Measurements from ENCODE around the gene ZC2HC1C. TPM values are rescaled to one million over a fixed set of nuclear protein-coding genes. Genes with fewer than 3 reads are reported as not detected.

The ZC2HC1C gene
- total RNA-seq, 1 experiment from 2014 or later, result 13.8 TPM

GRCh38 chr14:75041613-75042012 is 27.8 kb upstream of the ZC2HC1C start:
- Histone ChIP-seq H3K4me3 (peak overlapping the region; percentile 0; the same call in 1 of the 2 replicates), H3K9me3 (ENCODE audit: insufficient read depth, low read depth) (no peaks in the 10 kb centered on the region), H3K4me2 (peak overlapping the region; percentile 49), H3K36me3 (ENCODE audit: low read depth) (peaks cover 28% of the 10 kb centered on the region), H4K20me1 (ENCODE audit: insufficient read depth) (no peaks in the 10 kb centered on the region), H3F3A (ENCODE audit: insufficient read depth, low read depth) (peaks cover 18% of the 10 kb centered on the region; the same call in 1 of the 2 replicates), H3K27ac (peak overlapping the region; percentile 39), H3K27me3 (ENCODE audit: insufficient read depth, low read depth) (no peaks in the 10 kb centered on the region), H3K9me2 (ENCODE audit: insufficient read depth) (no peaks in the 10 kb centered on the region), H2AFZ (no peak overlapping the region), H3K79me2 (ENCODE audit: low read depth) (peaks cover 18% of the 10 kb centered on the region), H3K4me1 (replicated peaks; ENCODE audit: insufficient read depth) (peaks cover 38% of the 10 kb centered on the region)
- DNase-seq, result peak; percentile 57 to 68
- no peak for TF ChIP-seq CTCF (conservative IDR thresholded peaks at IDR 0.05)
- no peak for TF ChIP-seq EZH2 (IDR thresholded peaks at IDR 0.05; ENCODE audit: low read depth)
- BruUV-seq (replicated peaks), result no TSS peak
- CTCF ChIA-PET, result interaction anchor here (0.9 kb wide), 1 partner anchor 20 kb away, joined by 3 read pairs; no protein-coding TSS in a partner anchor
- intact Hi-C loops (cut with micrococcal nuclease; ENCODE audit: unreplicated experiment), result loop anchor here (2.0 kb wide), 1 partner anchor 23 kb away; no protein-coding TSS in a partner anchor
- POLR2A ChIA-PET (ENCODE audit: unreplicated experiment), result interaction anchor here (0.5 to 0.7 kb wide), 2 partner anchors 10 to 17 kb away, joined by 7 to 9 read pairs; no protein-coding TSS in a partner anchor

DNA sequence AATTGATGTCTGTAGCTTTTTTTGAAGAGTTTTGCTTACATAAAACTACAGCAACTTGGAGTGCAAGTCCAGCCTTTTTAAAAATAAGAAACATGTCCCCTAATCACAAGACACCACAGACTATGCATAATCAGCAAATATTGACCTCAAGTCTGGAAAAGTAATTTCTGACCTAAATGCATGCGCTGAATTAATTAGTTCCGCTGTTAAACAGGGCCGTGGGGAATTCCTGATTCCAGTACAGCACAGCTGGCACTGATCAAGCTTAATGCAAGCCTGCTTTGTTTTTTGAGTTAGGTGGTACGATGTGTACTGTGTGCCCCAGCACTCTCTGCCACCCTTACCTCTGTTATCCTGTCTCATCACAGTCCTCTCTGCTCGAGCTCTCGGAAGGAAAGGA is 27.4 kb upstream of the ZC2HC1C start:
- Histone ChIP-seq H3K9me2 (ENCODE audit: insufficient read depth) (no peaks in the 10 kb centered on the region), H3K79me2 (ENCODE audit: low read depth) (peaks cover 18% of the 10 kb centered on the region), H3K4me1 (replicated peaks; ENCODE audit: insufficient read depth) (peaks cover 38% of the 10 kb centered on the region), H3K4me3 (peak overlapping the region; percentile 0; the same call in 1 of the 2 replicates), H3K27me3 (ENCODE audit: insufficient read depth, low read depth) (no peaks in the 10 kb centered on the region), H3K4me2 (peak overlapping the region; percentile 49), H3K36me3 (ENCODE audit: low read depth) (peaks cover 24% of the 10 kb centered on the region), H2AFZ (no peak overlapping the region), H3F3A (ENCODE audit: insufficient read depth, low read depth) (peaks cover 18% of the 10 kb centered on the region; the same call in 1 of the 2 replicates), H3K9me3 (ENCODE audit: insufficient read depth, low read depth) (no peaks in the 10 kb centered on the region), H3K27ac (peak overlapping the region; percentile 39), H4K20me1 (ENCODE audit: insufficient read depth) (no peaks in the 10 kb centered on the region)
- no TSS peak for BruUV-seq (replicated peaks)
- peak in 1 of 2 experiments; percentile 19 for DNase-seq
- POLR2A ChIA-PET (ENCODE audit: unreplicated experiment), result interaction anchor here (0.5 to 0.7 kb wide), 3 partner anchors 10 to 433 kb away, joined by 7 to 9 read pairs (median 9); no protein-coding TSS in a partner anchor
- no peak for TF ChIP-seq CTCF (conservative IDR thresholded peaks at IDR 0.05)
- TF ChIP-seq EZH2 (IDR thresholded peaks at IDR 0.05; ENCODE audit: low read depth), result no peak
- CTCF ChIA-PET, result interaction anchor here (0.9 kb wide), 1 partner anchor 20 kb away, joined by 3 read pairs; no protein-coding TSS in a partner anchor
- intact Hi-C loops (cut with micrococcal nuclease; ENCODE audit: unreplicated experiment), result no loop called here

DNA sequence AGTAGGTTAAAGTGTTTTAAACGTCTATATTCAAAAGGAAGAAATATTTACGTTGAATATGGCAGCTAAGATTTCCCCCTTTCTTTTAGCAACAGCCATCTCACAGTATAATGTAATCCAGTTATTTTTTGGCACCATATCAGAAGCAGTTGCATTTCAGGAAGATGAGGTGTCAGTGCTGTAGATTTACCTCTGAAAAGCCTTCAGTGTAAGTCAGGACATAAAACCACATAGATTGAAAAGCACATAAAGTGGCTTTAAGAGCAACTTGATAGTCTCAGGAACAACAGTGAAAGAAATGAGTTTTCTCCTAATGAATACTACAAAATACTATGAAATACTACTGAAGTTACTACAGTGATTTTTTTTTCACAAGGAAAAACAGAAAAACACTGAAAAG is 25.1 kb upstream of the ZC2HC1C start:
- peak overlapping the region; percentile 7; the same call in 1 of the 2 replicates for H3K27ac ChIP-seq

More for the DNA sequence above, 25.1 kb upstream of the ZC2HC1C start:
- ChIA-PET CTCF (no interaction called here), POLR2A (ENCODE audit: unreplicated experiment) (interaction anchor here (1.2 kb wide), 1 partner anchor 25 kb away, joined by 6 read pairs; the partner anchor contains the start of gene ZC2HC1C)
- no TSS peak for BruUV-seq (replicated peaks)
- Histone ChIP-seq H3K4me1 (replicated peaks; ENCODE audit: insufficient read depth) (peaks cover 38% of the 10 kb centered on the region), H3K79me2 (ENCODE audit: low read depth) (peaks cover 26% of the 10 kb centered on the region), H3K27me3 (ENCODE audit: insufficient read depth, low read depth) (no peaks in the 10 kb centered on the region), H3F3A (ENCODE audit: insufficient read depth, low read depth) (peaks cover 18% of the 10 kb centered on the region; the same call in 1 of the 2 replicates), H4K20me1 (ENCODE audit: insufficient read depth) (no peaks in the 10 kb centered on the region), H2AFZ (no peak overlapping the region), H3K4me3 (no peak overlapping the region), H3K36me3 (ENCODE audit: low read depth) (peaks cover 24% of the 10 kb centered on the region), H3K9me3 (ENCODE audit: insufficient read depth, low read depth) (no peaks in the 10 kb centered on the region), H3K4me2 (0 out of 2 replicates have a peak overlapping the region, but pooled peaks have one; percentile 1), H3K9me2 (ENCODE audit: insufficient read depth) (no peaks in the 10 kb centered on the region)
- peak in 1 of 2 experiments; percentile 63 for DNase-seq
- TF ChIP-seq CTCF (conservative IDR thresholded peaks at IDR 0.05) (no peak), EZH2 (IDR thresholded peaks at IDR 0.05; ENCODE audit: low read depth) (no peak)
- intact Hi-C loops (cut with micrococcal nuclease; ENCODE audit: unreplicated experiment), result no loop called here

Measured in PC-9 (cell line).